ENCODE results near the gene NFE2L3. TPM values are rescaled to one million over a fixed set of nuclear protein-coding genes. Genes with fewer than 3 reads are reported as not detected.

Gene NFE2L3
- total and polyA plus RNA-seq, 9 of the 15 experiments (the other 6 are each of a cell fraction or from before 2014, with no cell fraction given), result 2.9 to 16.9 (median 12.4) TPM

DNA sequence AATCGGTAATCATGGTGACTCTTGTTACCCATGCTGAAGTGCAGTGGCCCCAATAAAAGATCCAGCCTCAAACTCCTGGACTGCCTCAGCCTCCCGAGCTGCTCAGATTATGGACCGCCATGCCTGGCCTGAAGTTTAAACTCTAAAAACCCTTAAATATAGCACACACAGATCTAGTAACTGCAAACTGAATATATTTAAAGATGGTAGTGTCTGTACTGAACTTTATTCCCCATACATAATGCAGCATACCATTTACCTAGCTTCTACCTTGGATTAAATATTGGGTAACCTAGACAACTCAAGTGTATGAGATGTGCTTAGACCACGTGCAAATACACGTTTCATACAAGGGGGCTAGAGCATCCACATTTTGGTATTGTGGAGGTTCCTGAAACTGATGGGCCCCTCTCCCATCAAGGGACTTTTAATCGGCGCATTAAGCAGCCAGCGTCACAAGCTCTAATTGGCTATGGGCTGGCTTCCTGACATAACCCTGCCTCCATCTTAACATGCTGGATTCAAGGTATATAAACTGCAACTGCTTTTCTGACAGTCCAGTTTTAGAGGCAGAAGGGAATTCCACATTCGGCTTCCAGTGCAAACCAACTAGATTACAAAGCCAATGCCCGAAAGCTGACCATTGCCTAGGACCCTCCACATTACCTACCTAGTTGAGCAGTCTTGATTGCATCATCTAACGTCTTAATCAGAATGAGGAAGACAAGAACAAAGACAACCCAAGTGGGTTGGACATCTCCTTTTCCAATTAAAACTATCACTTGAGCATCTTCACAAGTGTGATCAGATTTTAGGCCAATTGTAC, 35.6 kb downstream of the NFE2L3 start (continued):
- TF ChIP-seq, protein P1, sequence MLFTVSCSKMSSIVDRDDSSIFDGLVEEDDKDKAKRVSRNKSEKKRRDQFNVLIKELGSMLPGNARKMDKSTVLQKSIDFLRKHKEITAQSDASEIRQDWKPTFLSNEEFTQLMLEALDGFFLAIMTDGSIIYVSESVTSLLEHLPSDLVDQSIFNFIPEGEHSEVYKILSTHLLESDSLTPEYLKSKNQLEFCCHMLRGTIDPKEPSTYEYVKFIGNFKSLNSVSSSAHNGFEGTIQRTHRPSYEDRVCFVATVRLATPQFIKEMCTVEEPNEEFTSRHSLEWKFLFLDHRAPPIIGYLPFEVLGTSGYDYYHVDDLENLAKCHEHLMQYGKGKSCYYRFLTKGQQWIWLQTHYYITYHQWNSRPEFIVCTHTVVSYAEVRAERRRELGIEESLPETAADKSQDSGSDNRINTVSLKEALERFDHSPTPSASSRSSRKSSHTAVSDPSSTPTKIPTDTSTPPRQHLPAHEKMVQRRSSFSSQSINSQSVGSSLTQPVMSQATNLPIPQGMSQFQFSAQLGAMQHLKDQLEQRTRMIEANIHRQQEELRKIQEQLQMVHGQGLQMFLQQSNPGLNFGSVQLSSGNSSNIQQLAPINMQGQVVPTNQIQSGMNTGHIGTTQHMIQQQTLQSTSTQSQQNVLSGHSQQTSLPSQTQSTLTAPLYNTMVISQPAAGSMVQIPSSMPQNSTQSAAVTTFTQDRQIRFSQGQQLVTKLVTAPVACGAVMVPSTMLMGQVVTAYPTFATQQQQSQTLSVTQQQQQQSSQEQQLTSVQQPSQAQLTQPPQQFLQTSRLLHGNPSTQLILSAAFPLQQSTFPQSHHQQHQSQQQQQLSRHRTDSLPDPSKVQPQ (CRISPR knock-in tag; IDR thresholded peaks at IDR 0.05; ENCODE audit: borderline replicate concordance), result no peak
- TF ChIP-seq ELF4 (CRISPR knock-in tag; IDR thresholded peaks at IDR 0.05), result no peak; the same call in 1 of the 2 replicates
- TF ChIP-seq CHD2 (IDR thresholded peaks at IDR 0.05; ENCODE audit: low read depth, low read length), result peak; percentile 72
- TF ChIP-seq ZNF766 (CRISPR knock-in tag; conservative IDR thresholded peaks at IDR 0.05), result no peak
- peak; percentile 49; the same call in 1 of the 2 replicates for TF ChIP-seq MECOM (CRISPR knock-in tag; IDR thresholded peaks at IDR 0.05)
- TF ChIP-seq SIN3A (IDR thresholded peaks at IDR 0.05; ENCODE audit: borderline replicate concordance in 2 of 2, control insufficient read depth in 1 of 2, low read depth in 2 of 2, low read length in 2 of 2), result peak; percentile 29 to 45; a peak in 2 of 4 replicates
- no peak for TF ChIP-seq NBN (IDR thresholded peaks at IDR 0.05; ENCODE audit: low read depth)
- no peak for TF ChIP-seq ZNF224 (CRISPR knock-in tag; IDR thresholded peaks at IDR 0.05)
- TF ChIP-seq NCOA2 (IDR thresholded peaks at IDR 0.05; ENCODE audit: partially characterized antibody in 2 of 2), result no peak
- TF ChIP-seq, protein P2, sequence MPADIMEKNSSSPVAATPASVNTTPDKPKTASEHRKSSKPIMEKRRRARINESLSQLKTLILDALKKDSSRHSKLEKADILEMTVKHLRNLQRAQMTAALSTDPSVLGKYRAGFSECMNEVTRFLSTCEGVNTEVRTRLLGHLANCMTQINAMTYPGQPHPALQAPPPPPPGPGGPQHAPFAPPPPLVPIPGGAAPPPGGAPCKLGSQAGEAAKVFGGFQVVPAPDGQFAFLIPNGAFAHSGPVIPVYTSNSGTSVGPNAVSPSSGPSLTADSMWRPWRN (IDR thresholded peaks at IDR 0.05; ENCODE audit: low read depth), result no peak
- TF ChIP-seq, protein P3, sequence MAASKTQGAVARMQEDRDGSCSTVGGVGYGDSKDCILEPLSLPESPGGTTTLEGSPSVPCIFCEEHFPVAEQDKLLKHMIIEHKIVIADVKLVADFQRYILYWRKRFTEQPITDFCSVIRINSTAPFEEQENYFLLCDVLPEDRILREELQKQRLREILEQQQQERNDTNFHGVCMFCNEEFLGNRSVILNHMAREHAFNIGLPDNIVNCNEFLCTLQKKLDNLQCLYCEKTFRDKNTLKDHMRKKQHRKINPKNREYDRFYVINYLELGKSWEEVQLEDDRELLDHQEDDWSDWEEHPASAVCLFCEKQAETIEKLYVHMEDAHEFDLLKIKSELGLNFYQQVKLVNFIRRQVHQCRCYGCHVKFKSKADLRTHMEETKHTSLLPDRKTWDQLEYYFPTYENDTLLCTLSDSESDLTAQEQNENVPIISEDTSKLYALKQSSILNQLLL (CRISPR knock-in tag; IDR thresholded peaks at IDR 0.05; ENCODE audit: borderline replicate concordance), result no peak
- peak; percentile 49; the same call in 1 of the 2 replicates for TF ChIP-seq ELF2 (CRISPR knock-in tag; IDR thresholded peaks at IDR 0.05)
- TF ChIP-seq U2AF2 (optimal IDR thresholded peaks at IDR 0.05; ENCODE audit: low read depth, low read length), result no peak
- TF ChIP-seq CAMTA2 (CRISPR knock-in tag; conservative IDR thresholded peaks at IDR 0.05), result 0 out of 2 replicates have a peak, but pooled peaks have one; percentile 33
- no peak for TF ChIP-seq NFE2 (IDR thresholded peaks at IDR 0.05; ENCODE audit: low read depth)
- 0 out of 2 replicates have a peak, but pooled peaks have one; percentile 21 for TF ChIP-seq ZC3H11A (IDR thresholded peaks at IDR 0.05; ENCODE audit: low read depth, low read length)
- no peak; the same call in 1 of the 2 replicates for TF ChIP-seq ZNF3 (CRISPR knock-in tag; IDR thresholded peaks at IDR 0.05)
- TF ChIP-seq NCOR1 (IDR thresholded peaks at IDR 0.05), result peak; percentile 46; the same call in 1 of the 2 replicates
- no peak for TF ChIP-seq BDP1 (IDR thresholded peaks at IDR 0.05; ENCODE audit: insufficient read depth, insufficient read length)
- TF ChIP-seq BRCA1 (IDR thresholded peaks at IDR 0.05), result no peak
- no peak for TF ChIP-seq BRCA1 (CRISPR knock-in tag; IDR thresholded peaks at IDR 0.05)
- no peak for TF ChIP-seq HIVEP1 (CRISPR knock-in tag; IDR thresholded peaks at IDR 0.05)
- no peak for TF ChIP-seq CREB1 (IDR thresholded peaks at IDR 0.05)
- TF ChIP-seq CREB1 (CRISPR knock-in tag; IDR thresholded peaks at IDR 0.05), result no peak
- TF ChIP-seq MYNN (IDR thresholded peaks at IDR 0.05), result peak; percentile 92; the same call in 1 of the 2 replicates
- no peak for TF ChIP-seq MYNN (CRISPR knock-in tag; IDR thresholded peaks at IDR 0.05)
